Measurements from ENCODE around the gene MAEA. TPM values are rescaled to one million over a fixed set of nuclear protein-coding genes. Genes with fewer than 3 reads are reported as not detected.

MAEA gene
- total RNA-seq, 2 donors from 2014 or later, result 48.8 to 72.7 TPM

DNA sequence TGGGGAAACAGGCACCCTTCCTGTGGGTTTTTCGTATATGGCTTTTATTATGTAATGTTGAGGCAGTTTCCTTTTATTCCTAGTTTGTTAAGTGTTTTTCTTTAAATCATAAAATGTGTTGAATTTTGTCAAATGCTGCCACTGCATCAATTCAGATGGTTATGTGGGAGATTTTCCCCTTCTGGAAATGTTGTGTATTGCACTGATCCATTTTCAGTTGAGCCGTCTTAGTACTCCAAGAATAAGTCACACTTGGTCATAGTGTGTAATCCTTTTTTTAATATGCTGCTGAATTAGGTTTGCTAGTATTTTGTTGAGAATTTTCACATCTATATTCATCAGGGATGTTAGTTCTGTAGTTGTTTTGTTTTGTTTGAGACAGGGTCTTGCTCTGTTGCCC lies 31.2 kb upstream of the MAEA start:
- TF ChIP-seq, protein P1, sequence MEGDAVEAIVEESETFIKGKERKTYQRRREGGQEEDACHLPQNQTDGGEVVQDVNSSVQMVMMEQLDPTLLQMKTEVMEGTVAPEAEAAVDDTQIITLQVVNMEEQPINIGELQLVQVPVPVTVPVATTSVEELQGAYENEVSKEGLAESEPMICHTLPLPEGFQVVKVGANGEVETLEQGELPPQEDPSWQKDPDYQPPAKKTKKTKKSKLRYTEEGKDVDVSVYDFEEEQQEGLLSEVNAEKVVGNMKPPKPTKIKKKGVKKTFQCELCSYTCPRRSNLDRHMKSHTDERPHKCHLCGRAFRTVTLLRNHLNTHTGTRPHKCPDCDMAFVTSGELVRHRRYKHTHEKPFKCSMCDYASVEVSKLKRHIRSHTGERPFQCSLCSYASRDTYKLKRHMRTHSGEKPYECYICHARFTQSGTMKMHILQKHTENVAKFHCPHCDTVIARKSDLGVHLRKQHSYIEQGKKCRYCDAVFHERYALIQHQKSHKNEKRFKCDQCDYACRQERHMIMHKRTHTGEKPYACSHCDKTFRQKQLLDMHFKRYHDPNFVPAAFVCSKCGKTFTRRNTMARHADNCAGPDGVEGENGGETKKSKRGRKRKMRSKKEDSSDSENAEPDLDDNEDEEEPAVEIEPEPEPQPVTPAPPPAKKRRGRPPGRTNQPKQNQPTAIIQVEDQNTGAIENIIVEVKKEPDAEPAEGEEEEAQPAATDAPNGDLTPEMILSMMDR (conservative IDR thresholded peaks at IDR 0.05), result peak; percentile 34
- Histone ChIP-seq H3K9me3 (ENCODE audit: control insufficient read depth, low read length) (peaks cover 25% of the 10 kb centered on the region), H3K4me1 (ENCODE audit: control insufficient read depth, insufficient read depth, low read length) (no peaks in the 10 kb centered on the region), H3K27ac (ENCODE audit: low read depth, low read length) (no peak overlapping the region), H3K9ac (ENCODE audit: extremely low read depth, low read length, poor library complexity, severe bottlenecking) (no peak overlapping the region), H3K36me3 (ENCODE audit: control insufficient read depth, insufficient read depth, low read length) (no peaks in the 10 kb centered on the region), H3K4me3 (ENCODE audit: low read length) (no peak overlapping the region), H3K27me3 (ENCODE audit: control insufficient read depth, insufficient read depth, low read length, poor library complexity, severe bottlenecking) (no peaks in the 10 kb centered on the region)
- Mint-ChIP-seq H3K36me3 (ENCODE audit: low read depth) (peaks cover 4% of the 10 kb centered on the region), H3K4me1 (no peaks in the 10 kb centered on the region), H3K27me3 (ENCODE audit: insufficient read depth) (peaks cover 29% of the 10 kb centered on the region), H3K27ac (no peak overlapping the region), H3K4me3 (no peak overlapping the region), H3K9me3 (peaks cover 47% of the 10 kb centered on the region)
- 85 to 100% methylated on average over 1 to 2 of the region's 2 CpGs for WGBS, 2 experiments (ENCODE audit: insufficient coverage in 1 of 2, insufficient read length in 1 of 2)
- DNase-seq, result no peak

DNA sequence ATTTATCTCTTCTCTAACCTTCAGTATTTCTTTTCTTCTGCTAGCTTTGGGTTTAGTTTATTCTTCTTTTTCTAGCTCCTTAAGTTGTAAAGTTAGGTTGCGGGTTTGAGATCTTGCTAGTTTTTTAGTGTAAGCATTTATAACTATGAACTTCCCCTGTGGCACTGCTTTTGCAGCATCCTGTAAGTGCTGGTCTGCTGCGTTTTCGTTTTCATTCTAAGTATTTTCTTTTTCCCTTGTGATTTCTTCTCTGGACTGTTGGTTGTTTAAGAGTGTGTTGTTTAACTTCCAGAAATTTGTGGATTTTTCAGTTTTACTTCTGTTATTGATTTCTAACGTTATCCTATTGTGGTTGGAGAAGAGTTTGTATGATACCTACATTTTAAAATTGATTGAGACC lies 29.7 kb upstream of the MAEA start:
- no peak overlapping the region for H3K27ac ChIP-seq (ENCODE audit: low read depth, low read length)
- WGBS, 2 experiments (ENCODE audit: insufficient coverage in 1 of 2, insufficient read length in 1 of 2), result 87 to 95% methylated on average over 3 to 4 of the region's 4 CpGs
- H3K9me3 Mint-ChIP-seq, result peaks cover 38% of the 10 kb centered on the region
- no peaks in the 10 kb centered on the region for H3K4me1 ChIP-seq (ENCODE audit: control insufficient read depth, insufficient read depth, low read length)
- no peaks in the 10 kb centered on the region for H3K36me3 ChIP-seq (ENCODE audit: control insufficient read depth, insufficient read depth, low read length)
- no peak overlapping the region for H3K9ac ChIP-seq (ENCODE audit: extremely low read depth, low read length, poor library complexity, severe bottlenecking)
- peaks cover 2% of the 10 kb centered on the region for H3K36me3 Mint-ChIP-seq (ENCODE audit: low read depth)
- no peaks in the 10 kb centered on the region for H3K4me1 Mint-ChIP-seq
- H3K4me3 Mint-ChIP-seq, result no peak overlapping the region
- TF ChIP-seq, protein P1 (conservative IDR thresholded peaks at IDR 0.05), result no peak
- H3K27ac Mint-ChIP-seq, result no peak overlapping the region
- peaks cover 24% of the 10 kb centered on the region for H3K27me3 Mint-ChIP-seq (ENCODE audit: insufficient read depth)
- H3K9me3 ChIP-seq (ENCODE audit: control insufficient read depth, low read length), result peaks cover 12% of the 10 kb centered on the region
- no peak for DNase-seq
- no peaks in the 10 kb centered on the region for H3K27me3 ChIP-seq (ENCODE audit: control insufficient read depth, insufficient read depth, low read length, poor library complexity, severe bottlenecking)
- no peak overlapping the region for H3K4me3 ChIP-seq (ENCODE audit: low read length)

DNA sequence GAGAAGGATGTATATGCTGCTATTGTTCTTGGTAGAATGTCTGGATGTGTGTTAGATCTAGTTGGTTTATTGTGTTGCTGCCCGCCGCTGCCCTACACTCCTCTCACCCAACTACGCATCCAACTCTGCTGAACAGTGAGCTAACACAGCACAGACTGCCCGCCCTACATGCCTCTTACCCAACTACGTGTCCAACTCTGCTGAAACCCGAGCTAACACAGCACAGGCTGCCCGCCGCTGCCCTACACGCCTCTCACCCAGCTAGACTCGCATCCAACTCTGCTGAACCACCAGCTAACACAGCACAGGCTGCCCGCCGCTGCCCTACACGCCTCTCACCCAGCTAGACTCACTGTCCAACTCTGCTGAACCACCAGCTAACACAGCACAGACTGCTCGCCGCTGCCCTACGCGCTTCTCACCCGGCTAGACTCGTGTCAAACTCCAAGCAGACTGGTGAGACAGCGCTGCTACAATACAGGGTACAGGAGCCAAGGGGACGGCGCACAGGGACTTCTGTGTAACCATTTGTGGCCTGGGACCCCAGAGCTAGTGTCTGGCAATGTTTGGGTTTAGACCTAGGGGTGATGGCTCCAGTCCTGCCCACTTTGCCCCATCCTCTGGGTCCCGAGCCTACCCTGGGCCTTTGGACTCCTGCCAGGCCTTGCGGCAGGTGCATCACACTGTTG lies 29.1 kb upstream of the MAEA start:
- Histone ChIP-seq H3K4me3 (ENCODE audit: low read length) (no peak overlapping the region), H3K9me3 (ENCODE audit: control insufficient read depth, low read length) (peaks cover 8% of the 10 kb centered on the region), H3K9ac (ENCODE audit: extremely low read depth, low read length, poor library complexity, severe bottlenecking) (no peak overlapping the region), H3K27me3 (ENCODE audit: control insufficient read depth, insufficient read depth, low read length, poor library complexity, severe bottlenecking) (no peaks in the 10 kb centered on the region), H3K27ac (ENCODE audit: low read depth, low read length) (no peak overlapping the region), H3K36me3 (ENCODE audit: control insufficient read depth, insufficient read depth, low read length) (no peaks in the 10 kb centered on the region), H3K4me1 (ENCODE audit: control insufficient read depth, insufficient read depth, low read length) (no peaks in the 10 kb centered on the region)
- Mint-ChIP-seq H3K4me1 (no peaks in the 10 kb centered on the region), H3K4me3 (no peak overlapping the region), H3K27ac (no peak overlapping the region), H3K27me3 (ENCODE audit: insufficient read depth) (peaks cover 23% of the 10 kb centered on the region), H3K36me3 (ENCODE audit: low read depth) (peaks cover 2% of the 10 kb centered on the region), H3K9me3 (peaks cover 33% of the 10 kb centered on the region)
- 87 to 90% methylated on average over 15 to 24 of the region's 24 CpGs for WGBS, 2 experiments (ENCODE audit: insufficient coverage in 1 of 2, insufficient read length in 1 of 2)
- no peak for DNase-seq
- TF ChIP-seq, protein P1 (conservative IDR thresholded peaks at IDR 0.05), result no peak

Data from endodermal cell (in vitro differentiated cells).